Effector CD8-positive, alpha-beta T cell (primary cell): ENCODE measurements around the gene CABP7.

Experiments used
- DNase-seq: peaks from one replicate; lab custom pipeline; 2025; lab: John Stamatoyannopoulos, UW

The CABP7 gene

DNA sequence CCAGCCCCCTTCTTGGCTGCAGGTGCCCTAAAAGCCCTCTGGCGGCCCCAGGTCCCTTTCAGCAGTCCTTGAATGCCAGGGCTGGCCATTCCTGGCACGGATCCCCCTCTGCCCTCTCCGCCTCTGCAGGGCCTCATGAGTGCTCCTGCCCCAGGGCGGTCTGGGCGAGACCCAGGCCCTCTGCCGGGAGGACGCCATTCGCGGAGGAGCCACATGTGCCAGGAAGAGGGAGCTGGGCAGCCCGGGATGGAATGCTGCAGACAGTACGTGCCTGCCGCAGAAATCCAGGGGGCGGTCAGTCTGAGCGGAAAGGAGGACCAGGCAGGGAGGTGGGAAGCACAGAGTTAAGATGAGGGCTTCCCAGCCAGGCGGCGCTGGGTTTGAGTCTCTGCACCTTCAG is 2.8 kb downstream of the CABP7 start:
- no peak for DNase-seq

- DNase-seq = no peak
These were observed 4.0 kb downstream of the CABP7 start for GRCh38 chr22:29723766-29724165.

GRCh38 chr22:29724843-29725242 is 5.0 kb downstream of the CABP7 start:
- no peak for DNase-seq

GRCh38 chr22:29726106-29726505 is 6.3 kb downstream of the CABP7 start:
- DNase-seq = no peak

DNA sequence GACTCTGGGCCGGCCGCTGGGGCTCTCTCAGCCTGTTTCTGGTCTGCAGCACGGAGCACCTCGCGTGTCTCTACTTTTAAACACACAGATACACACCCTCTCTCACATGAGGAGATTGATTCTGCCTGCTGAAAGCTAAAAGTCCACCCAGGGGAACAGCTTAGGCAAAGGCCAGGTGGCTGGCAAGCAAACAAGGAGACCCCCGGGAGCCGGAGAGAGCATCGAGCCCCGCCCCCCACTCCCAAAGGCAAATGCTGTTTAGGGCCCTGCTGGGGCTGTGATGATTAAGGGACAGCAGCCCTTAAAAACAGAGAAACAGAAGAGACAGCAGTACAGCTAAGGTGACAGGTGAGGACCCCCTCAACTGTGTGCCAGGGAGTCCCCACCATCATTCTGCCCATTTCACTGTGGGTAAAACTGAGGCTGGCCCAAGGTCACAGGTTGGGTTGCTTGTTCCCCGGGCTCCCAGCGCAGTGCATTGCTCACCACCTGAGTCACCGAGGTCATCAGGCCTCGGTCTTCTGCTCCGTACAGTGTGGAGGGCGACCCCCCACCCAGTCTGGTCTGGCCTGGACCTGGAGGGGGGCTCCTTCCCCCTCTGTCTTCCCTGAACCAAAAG is 6.8 kb downstream of the CABP7 start:
- no peak for DNase-seq

- DNase-seq = no peak
These were observed 7.3 kb downstream of the CABP7 start for GRCh38 chr22:29727131-29727523.

- DNase-seq = no peak
These were observed 9.4 kb downstream of the CABP7 start for GRCh38 chr22:29729161-29729560.

GRCh38 chr22:29731058-29731850 is 11.5 kb downstream of the CABP7 start:
- no peak for DNase-seq

DNA sequence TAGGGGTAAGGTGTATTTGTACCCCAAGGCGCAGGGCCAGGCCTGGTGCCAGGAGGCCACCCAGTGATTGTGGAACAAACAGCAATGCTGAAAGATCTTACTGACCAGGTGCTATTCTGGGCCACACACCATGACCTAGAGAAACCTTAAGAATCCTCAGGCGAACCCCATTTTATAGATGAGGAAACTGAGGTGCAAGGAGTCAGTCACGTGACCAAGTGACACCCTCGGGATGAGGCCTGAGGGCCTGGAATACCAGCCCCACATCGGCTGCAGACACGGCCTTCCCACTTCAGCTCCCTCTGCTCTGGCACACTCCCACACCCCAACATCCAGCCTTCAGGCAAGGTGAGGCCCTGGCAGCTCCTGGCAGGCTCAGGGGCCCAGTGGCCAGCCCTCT is 13.1 kb downstream of the CABP7 start:
- DNase-seq = no peak

- DNase-seq = no peak
These were observed 13.8 kb downstream of the CABP7 start for GRCh38 chr22:29733362-29734201.

GRCh38 chr22:29734406-29734805 is 14.6 kb downstream of the CABP7 start:
- DNase-seq = no peak

- DNase-seq = no peak
These were observed 15.0 kb downstream of the CABP7 start for GRCh38 chr22:29734838-29735237.

DNA sequence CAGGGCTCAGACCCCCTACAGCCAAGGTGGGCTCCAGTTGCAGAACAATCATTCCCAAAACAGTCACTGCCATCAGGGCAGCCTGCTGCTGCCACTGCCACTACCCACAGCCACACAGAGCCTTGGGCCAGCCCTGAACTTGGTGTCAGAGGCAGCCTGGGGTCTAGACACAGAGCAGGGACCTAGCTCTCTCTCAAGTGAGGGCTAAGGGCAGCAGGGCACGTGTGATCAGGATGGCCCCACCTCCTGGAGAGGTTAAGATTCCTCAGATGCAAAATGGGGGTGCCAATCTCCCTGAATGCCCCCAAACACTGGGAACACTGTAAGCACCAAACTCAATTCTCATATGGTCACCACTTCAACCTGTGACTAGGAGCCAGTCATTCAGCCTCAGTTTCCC is 15.6 kb downstream of the CABP7 start:
- DNase-seq = no peak

DNA sequence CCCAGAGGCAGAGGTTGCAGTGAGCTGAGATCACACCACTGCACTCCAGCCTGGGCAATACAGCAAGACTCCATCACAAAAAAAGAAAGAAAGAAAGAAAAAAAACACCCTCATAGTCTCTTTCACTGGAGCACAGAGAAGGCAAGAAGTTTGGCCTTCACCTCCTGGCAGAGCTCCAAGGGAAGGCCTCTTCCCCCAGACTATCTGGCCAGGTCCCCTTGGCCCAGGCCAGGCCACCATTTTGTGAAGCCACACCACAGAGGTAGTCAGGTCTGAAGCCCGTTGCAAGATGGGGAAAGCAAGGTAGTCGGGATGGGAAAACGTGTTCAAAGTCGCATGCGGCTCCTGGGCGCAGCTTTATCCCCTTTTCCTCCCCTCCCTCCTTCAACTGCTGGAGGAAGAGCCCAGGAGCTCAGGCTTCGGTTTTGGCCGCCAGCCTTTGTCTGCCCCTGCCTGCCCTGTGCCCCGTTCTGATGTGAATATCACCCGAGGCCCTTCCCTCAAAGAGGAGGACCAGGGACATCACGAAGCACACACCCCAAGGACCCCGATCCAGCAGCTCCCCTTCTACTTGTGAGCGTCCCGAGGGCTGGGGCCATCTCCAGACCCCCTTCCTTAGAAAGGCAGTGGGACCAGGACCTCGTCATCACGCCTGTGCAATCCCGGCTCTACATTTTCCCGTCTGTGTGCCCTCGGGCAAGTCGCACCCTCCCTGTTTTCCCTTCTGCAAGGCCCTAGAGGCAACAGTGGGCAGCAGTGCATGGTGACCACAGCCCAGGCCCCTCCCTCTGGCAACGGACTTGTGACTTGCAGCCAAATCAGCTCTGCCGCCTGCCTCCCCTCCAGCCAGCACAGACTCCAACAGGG is 17.7 kb downstream of the CABP7 start:
- no peak for DNase-seq

DNA sequence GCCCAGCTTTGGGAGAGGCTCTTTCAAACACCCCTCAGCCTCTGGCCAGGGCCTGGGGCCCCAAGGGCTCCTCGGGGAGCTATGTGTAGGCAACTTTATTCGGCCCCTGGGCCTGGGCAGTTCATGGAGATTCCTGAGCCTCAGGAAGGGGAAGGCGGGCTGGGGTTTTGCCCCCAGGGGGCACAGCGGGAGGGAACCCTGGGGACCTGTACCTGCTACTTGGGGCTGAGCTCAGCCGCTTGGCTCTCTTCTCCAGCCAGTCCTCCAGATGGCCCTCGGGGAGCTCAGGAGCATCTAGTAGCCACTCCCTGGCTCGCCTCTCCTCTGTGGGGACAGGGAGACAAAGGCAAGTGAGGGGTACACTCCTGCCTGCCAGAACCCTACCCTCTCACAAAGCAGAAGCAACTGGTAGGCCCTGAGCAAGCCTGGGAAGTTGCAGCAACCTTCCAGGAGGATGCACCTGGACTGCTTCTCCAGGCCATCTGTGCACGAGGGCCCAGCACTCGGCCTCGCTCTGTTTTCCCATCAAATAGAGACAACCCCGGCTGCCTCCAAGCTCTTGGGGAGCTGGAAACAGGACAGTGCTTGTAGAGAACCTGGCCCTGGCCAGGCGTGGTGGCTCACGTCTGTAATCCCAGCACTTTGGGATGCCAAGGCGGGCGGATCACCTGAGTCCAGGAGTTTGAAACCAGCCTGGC is 18.5 kb downstream of the CABP7 start:
- no peak for DNase-seq

DNA sequence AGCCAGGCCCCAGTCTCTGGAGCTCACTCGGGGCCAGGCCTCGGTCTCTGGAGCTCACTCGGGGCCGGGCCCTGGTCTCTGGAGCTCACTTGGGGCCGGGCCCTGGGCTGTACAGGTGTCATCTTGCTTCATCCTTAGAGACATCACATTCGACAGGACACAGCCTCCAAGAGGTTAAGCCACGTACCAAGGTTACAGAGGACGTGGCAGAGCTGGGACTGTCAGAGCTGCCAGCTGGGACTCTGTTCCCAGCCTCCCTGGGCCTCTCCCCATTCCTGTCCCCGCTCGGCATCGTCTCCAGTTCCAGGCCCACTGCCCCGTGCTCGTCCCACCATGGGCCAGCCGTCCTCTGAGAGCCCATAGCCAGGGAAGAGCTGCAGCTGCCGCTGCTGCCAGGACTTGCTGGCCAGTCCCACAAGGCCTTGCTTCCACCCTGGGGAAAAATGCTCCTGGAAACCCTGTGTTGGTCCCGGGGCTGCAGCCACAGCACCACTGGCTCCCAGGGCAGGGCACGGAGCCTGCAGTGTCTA is 19.6 kb downstream of the CABP7 start:
- no peak for DNase-seq

DNA sequence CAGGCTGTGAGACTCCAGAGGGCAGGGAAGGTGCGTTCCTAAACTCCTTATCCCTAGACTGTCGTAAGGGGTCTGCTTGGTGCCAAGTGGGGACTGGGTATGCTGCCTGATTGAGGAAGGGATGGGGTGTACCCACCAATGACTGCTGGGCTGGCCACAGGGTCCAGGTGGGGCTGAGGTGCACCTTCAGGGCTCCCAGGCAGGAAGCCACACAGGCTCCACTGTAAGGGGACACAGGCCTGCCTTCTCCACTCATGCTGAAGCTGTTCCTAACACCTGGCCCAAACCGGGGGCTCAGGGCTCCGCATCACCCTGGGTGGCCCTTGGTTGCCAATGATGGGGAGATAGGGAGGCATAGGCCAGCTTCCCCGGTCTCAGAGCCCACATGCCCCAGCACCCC is 20.4 kb downstream of the CABP7 start:
- no peak for DNase-seq

GRCh38 chr22:29741926-29742325 is 22.1 kb downstream of the CABP7 start:
- DNase-seq = no peak

DNA sequence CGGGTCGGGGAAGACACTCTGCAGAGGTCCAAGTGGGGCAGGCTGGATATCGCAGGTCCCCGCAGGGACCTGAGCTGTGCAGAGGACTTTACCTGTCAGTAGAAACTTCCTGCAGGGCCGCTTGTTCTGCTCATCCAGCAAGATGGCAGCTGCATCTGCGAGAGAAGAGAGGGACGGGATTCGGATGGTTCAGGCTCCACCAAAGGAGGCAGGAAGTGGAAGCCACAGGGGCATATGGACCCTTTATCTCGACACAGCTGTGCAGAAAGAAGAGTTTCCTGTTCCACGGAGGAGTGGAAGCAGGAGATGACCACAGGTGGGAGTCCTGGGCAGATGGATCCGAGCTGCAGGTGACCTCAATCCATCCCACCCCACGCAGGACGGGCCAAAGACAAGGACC is 22.5 kb downstream of the CABP7 start:
- no peak for DNase-seq

DNA sequence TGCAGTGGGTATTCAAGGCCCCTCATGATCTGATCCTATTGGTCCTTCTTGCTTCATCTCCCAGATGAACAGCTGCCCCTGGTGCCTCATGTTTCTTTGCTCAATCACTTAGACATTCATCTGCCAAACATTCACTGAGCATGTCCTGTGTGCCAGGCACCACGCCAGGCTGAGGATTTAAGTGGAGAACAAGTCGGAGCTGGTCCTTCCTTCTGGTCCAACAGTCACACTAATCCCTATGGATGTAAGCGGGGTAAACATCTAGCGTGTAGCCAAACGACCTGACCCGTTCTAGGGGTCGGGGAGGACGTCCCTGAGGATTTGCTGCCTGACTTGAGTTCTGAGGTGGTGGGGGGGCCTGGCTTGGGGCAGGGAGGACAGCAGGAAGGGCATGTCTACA is 25.1 kb downstream of the CABP7 start:
- DNase-seq = no peak

DNA sequence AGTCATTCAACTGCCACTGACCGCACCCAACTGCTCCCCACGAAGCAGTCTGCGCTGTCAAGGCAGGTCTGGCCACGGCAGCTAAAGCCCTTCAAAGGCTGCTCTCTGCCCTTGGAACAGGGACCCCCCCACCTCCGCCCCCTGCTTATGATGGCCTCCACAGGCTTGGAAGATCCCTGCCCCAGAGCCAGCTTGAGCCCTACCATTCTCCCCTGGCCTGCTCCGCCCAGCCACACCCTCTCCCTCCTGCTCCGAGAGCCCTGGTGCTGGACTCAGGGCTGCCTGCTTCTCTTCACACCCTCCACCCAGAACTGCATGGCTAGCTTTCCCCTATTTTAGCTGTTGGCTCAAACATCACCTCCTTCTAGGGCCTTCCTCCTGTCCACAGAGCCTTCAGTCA is 28.0 kb downstream of the CABP7 start:
- no peak for DNase-seq
